RKO (cell line): ENCODE results near the gene ZNF700.
"Not testable (repeated sequence)": the region's sequence is repeated elsewhere in the genome, so short reads cannot be mapped to it uniquely, and the experiment has no call there.

Experiments used
- DNase-seq: peaks from one replicate; pipeline ENCODE4 v3.0.0-alpha.2; 2016; ENCODE audit warnings: low spot score

ZNF700 gene

DNA sequence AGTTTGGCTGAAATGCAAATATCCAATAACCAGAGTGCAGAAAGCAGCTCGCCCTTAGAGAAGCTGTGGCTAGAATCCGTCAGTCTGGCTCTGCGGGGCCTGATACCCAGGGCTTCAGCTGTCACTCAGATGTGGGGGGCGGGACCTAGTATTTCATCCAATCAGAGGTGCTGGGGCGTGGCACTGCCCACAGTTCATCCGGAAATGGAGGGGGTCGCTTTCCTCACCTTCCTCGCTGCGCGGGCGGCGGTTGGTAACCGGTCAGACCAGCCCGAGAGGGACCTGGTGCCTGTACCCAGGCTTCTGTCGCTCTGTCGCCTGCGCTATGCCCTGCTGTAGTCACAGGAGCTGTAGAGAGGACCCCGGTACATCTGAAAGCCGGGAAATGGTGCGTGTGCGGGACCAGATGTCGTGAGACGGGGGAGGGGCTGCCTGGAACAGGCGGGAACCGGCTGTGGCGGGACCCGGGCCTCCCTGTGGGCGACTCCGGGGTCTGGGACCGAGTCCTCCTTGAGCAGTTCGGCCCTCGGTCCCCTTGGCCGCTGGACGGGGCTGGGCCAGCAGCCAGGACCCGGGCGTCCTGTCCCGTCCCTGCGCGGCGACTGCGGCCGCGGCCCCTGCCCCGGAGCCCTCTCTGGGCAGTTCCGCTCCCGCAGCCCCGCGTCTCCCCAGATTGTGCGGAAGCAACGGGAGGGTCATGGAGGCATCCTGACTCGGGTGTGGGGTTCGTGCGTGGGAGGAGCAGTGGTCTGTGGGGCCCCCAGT, at the start of gene ZNF700:
Gene ZNF700 (plus strand): TSS at position 222 of the 765 bp plus-strand sequence. CDS start 104 bp downstream, at position 326.
- peak; percentile 95 for DNase-seq

DNA sequence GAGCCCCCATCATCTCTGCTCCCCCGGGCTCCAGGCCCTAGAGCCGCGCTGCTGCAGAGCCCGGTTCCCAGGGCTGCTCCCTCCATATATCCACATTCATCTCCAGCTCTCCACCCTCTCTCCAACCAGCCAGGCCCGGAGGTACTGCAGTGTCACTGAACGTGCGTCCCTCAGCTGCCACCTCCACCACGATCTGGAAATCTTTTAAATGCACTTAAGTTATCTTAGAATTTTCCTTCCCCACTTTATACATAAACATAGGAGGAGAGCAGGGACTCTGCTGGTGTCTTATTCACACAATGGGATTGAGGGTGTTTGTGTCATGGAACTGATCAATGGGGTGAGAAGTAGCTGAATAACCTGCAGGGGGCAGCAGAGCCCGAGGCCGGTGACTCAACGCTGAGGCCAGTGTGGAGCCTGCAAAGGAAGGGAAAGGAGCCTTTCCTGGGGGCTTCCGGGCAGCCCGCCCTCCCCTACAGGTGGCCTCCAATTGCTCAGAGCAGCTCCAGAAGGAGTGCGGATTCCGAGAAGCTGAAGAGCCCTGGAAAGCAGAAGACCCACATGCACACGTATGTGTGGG, 45.1 kb upstream of the ZNF700 start:
- not testable (repeated sequence) for DNase-seq

DNA sequence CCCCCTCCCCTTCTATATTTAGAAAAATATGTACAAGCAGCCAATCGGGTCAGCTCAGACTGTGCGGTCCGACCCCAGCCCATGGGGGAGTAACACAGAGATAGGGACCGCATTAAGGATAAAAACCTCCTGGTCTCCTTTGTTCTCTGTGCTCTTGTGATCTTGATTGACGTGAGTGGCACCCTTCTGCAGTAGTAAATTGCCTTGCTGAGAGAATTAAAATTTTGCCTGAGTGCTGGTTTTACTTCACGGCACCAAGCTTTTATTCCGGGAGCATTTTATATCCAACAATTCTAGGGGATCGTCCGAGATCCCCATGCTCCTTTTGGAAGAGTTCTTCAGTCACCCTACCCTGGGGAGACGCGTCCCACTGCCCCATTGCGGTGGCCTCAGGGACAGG, 44.3 kb upstream of the ZNF700 start:
- DNase-seq, result no peak

DNA sequence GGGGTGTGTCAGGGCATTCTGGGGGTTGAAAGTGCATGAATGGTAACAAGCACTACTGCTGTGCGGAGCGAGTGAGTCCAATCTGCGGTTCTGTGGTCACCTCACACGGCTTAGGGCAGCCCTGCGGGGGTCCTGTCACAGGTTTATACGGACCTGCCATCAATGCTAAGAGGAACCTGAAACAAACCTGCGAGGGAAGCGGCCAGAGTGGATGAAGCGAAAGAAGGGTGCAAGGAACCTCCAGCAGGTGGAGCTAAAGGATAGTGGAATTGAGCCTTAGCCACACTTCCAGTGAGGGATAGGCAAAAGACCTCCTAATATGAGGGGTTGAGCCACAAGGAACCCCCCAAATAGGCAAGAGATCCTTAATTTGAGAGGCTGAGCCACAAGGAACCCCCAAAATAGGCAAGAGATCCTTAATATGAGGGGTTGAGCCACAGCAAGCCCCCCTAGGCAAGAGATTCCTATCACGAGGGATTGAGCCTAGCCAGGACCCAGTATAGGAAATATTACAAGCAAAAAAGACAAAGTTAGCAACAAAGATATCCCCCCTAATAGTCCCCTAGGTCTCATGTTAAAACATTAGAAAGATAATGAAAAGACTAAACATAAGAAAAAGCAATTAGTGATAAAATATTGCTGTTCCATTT, 43.6 kb upstream of the ZNF700 start:
- DNase-seq, result peak; percentile 50

DNA sequence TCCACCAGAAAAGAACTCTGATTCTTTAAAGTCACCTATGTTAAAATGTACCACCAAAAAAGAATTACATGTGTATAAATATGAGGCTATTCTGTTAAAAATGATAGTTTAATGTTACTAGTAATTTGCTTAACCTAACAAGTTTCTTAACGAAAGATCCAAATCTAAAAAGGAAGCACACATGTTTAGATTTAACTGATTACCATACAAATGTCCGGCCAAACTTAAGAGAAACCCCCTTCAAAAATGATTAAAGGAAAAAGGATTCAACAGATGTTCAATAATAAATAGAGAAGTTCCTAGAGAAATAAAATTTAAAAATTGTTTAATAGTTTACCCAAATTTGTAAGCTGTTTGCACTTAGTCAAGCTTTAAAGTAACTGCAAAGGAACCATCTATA, 42.3 kb upstream of the ZNF700 start:
- no peak for DNase-seq

DNA sequence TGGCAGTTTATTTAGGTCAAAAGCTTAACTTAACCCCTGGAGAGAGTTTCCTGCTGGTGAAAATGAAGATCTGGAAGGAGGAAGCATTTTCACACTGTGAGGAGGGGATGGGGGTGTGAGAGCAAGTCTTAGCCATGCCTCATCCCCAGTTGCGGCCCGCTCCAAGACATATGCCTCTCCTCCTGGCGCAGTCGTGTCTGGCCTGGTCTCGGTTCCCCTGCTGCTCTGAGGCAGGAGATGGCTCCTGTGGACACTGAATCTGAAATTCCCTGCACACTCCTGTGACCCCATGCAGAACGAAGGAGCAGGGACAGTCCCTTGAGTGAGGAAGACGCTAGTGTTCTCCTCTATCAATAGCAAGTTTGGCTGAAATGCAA, 37.7 kb upstream of the ZNF700 start:
- DNase-seq, result peak; percentile 28

DNA sequence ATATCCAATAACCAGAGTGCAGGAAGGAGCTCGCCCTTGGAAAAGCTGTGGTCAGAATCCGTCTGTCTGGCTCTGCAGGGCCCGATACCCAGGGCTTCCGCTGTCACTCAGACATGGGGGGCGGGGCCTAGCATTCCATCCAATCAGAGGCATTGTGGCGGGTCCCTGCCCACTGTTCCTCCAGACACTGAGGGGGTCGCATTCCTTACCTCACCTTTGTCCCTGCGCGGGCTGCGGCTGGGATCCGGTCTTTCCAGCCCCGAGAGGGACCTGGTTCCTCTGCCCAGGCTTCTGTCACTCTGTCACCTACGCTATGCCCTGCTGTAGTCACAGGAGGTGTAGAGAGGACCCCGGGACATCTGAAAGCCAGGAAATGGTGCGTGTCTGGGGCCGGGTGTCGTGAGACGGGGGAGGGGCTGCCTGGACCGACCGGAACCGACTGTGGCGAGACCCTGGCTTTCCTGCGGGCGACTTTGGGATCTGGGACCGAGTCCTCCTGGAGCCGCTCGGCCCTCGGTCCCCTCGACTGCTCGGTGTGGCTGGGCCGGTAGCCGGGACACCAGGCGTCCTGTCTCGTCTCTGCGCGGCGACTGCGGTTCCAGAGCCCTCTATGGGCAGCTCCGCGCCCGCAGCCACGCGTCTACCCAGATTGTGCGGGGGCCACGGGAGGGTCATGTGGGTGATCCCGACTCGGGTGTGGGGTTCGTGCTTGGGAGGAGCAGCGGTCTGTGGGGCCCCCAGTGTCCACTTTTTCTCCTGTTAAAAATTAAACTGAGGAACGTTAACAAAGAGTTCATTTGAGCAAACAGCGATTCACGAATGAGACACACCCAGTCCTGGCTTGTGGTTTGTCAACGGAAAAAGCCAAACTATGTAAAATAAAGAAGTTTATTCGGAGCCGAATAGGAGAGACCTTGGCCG, 37.0 kb upstream of the ZNF700 start, which contains the start of gene ZNF69:
Gene ZNF69 (plus strand): TSS at position 172 of the 921 bp plus-strand sequence. CDS start 142 bp downstream, at position 314.
- peak; percentile 82 for DNase-seq

DNA sequence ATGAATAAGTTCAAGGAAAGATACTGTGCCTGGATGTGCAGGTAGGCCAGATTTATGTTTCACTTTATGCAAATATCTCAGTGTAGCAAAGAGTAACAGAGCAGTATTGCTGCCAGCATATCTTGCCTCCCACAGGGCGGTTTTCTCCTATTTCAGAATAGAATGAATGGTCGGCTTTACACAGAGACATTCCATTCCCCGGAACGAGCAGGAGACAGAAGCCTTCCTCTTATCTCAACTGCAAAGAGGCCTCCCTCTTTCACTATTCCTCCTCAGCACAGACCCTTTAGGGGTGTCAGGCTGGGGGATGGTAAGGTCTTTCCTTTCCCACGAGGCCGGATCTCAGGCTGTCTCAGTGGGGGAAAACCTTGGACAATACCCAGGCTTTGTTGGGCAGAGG, 35.0 kb upstream of the ZNF700 start:
- not testable (repeated sequence) for DNase-seq

DNA sequence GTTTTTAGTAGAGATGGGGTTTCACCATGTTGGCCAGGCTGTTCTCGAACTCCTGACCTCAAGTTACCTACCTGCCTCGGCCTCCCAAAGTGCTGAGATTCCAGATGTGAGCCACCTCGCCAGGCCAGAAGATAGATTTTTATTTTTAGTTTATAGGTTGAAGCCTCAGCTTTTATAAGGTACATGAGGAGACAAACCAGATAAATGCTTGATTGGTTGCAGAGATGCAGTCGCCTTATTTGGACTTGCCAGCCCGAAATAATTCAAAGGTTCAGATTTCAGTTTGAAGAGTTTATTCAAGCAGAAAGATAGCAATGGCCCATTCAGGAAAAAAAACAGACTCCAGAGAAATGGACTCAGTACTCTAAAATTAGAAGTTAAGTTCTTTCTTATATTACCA, 34.3 kb upstream of the ZNF700 start:
- DNase-seq, result no peak

DNA sequence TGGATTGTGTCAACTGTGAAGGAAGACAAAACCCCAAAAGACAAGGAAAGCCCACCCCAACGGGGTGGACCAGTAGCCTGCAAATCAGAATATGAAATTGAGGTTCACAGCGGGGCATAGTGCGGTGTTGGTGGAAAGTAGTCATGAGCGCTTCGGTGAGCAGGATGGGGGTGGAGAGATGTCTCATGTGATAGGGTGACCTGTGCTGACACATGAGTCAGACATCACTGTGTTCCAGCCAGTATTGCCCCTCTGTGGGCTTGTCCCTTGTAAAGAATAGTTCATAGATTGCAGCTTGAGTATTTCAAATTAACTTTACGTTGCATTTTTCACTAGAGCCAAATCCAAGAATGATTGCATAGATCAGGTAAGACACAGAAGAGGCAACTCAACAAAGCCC, 30.1 kb upstream of the ZNF700 start:
- no peak for DNase-seq

DNA sequence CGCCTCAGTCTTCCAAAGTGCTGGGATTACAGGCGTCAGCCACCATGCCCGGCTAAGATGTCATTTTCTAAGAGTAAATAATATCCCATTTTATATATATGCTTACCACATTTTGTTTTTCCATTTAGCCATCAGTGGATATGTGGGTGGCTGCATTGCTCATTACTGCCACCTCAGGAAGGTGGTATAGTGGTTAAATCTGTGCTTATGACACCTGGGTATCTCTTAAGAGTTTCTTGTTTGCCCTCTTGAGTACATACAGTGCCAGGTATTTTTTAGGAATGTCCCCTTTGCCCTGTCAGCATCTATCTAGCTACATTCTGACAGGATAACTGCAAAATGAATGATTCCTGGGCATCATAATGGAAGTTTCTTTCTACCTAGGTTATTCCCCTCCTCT, 22.7 kb upstream of the ZNF700 start:
- DNase-seq, result no peak

DNA sequence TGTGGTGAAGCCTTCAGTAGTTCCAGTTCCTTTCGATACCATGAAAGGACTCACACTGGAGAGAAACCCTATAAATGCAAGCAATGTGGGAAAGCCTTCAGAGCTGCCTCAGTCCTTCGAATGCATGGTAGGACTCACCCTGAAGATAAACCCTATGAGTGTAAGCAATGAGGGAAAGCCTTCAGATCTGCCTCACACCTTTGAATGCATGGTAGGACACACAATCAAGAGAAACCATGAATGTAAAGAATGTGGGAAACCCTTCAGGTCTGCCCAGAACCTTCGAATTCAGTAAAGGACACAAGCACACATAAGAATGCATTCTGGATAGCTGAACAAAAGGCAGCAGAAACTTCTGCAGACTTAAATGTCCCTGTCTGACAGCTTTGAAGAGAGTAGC, 19.0 kb upstream of the ZNF700 start:
- no peak for DNase-seq

DNA sequence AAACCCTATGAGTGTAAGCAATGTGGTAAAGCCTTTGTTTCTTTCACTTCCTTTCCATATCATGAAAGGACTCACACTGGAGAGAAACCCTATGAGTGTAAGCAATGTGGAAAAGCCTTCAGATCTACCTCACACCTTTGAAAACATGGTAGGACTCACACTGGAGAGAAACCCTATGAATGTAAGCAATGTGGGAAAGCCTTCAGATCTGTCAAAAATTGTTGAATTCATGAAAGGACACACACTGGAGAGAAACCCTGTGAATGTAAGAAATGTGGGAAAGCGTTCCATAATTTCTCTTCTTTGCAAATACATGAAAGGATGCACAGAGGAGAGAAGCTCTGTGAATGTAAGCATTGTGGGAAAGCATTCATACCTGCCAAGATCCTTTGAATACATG, 13.0 kb upstream of the ZNF700 start:
- not testable (repeated sequence) for DNase-seq

DNA sequence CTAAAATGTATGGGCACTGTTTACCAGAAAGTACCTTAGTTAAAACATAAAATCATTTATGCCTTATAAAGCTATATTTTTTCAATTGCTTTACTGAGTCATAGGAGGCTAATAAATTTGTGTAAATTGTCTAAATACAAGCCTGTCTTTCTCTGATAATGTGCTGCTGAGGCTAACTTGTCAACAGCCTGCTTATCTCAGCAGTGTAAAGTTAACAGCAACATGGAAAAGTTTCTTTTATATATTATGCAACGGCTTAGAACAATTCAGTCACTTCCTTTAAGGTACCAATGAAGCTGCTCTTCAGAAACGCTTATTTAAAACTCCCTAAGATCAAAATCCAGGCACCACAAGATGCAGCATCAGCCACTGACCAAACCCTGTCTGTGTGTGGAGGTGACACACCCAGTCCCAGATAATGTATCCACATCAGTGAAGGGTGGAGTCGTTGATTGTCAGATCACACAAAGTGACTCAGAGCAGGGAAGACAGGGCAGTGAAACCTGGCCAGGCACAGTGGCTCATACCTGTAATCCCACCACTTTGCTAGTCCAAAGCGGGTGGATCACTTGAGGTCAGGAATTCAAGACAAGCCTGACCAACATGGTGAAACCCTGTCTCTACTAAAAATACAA, 10.4 kb upstream of the ZNF700 start:
- DNase-seq, result not testable (repeated sequence)

DNA sequence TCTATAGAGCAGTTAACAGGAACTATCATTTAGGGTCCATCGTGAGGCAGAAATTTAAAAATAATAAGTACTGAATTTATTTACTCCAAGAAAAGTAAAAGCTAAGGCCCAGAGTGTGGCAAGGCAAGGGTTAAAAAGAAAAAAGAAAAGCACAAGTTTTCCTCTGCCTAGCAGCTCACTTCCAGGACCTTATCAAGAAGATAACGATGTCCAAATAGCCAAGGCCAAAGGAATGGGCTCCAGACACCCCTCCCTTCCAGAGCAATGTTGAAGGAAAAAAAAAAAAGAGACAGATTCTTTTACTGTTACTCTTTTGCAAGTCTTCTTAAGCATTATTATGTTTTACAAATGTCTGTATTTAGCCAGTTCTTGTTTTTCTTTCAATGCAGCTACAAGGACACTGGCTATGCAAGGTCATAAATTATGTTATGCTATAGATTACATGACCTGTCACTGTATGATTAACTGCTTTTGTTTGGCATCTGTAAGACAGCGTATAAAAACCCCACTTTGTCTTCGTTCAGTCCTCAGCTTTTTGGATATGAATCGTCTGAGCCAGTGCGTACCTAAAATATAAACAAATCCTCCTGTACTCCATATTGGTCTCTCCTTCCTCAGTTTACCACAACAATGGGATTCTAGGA, 2.9 kb upstream of the ZNF700 start:
- DNase-seq, result no peak

DNA sequence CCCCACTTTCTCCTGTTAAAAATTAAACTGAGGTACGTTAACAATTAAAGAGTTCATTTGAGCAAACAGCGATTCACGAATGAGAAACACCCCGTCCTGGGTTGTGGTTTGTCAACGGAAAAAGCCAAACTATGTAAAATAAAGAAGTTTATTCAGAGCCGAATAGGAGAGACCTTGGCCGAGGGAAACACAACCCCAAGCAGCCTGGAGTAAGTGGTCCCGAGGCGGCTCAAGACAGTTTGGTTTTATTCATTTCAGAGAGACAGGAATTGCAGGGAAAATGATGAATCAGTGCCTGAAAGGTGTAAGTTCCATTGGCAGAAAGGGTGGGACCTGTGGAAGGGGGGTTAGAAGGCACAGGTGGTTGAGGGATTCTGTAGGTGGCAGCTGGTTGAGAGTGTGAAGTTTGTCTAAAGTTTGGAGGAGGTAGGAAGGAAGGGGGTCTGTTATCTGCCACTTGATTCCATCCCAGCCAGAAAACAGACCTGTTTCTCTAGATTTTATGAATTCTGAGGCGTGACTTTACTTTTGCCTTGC, 812 bp downstream of the ZNF700 start:
- not testable (repeated sequence) for DNase-seq

DNA sequence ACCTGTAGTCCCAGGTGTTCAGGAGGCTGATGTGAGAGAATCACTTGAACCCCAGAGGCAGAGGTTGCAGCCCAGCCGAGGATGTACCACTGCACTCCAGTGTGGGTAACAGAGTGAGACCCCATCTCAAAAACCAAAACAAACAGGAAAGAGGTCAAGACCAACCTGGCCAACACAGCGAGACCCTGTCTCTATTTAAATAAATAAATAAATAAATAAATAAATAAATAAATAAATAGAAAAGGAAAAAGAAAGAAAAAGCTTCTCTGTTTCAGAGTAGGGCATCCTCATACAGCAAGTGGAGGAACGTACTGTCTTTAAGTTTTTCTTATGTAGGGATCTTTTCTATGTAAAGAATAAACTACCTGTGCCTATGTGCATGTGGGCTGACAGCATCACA, 2.3 kb downstream of the ZNF700 start:
- DNase-seq, result no peak

DNA sequence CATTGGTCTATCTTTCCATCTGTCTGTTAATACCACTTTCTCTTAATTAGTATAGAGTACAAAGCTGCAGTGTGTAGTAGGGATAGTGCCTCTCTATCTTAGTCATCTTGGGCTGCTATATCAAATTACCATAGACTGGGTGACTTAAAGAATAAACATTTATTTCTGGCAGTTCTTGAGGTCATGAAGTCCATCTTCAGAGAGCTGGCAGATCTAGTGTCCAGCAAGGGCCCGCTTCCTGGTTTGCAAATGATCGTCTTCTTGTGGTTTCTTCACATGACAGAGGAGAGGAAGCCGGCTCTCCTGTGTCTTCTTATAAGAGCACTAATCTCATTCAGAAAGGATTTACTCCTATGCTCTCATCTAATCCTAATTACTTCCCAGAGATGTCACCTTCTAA, 6.1 kb downstream of the ZNF700 start:
- peak; percentile 12 for DNase-seq

DNA sequence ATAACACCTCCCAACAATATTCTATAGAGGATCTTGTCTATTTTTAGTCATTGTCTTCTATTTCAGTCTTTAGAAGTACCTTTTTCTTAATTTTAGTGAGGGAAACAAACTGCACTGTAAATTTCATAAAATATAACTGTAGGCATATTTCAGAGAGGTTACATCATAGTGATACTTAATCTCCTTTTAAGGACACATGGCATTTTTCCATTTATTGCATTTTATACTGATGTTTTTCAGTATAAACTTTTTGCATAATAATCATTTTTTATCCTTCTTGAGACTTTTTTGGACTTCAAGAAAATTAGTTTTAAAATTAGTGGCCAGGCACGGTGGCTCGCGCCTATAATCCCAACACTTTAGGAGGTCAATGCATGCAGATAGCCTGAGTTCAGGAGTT, 6.6 kb downstream of the ZNF700 start:
- DNase-seq, result no peak

DNA sequence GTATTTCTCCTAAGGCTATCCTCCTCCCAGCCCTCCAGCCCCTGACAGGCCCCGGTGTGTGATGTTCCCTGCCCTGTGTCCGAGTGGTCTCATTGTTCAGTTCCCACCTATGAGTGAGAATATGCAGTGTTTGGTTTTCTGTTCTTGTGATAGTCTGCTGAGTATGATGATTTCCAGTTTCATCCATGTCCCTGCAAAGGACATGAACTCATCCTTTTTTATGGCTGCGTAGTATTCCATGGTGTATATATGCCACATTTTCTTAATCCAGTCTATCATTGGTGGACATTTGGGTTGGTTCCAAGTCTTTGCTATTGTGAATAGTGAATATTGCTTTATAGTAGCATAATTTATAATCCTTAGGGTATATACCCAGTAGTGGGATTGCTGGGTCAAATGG, 10.9 kb downstream of the ZNF700 start:
- not testable (repeated sequence) for DNase-seq

DNA sequence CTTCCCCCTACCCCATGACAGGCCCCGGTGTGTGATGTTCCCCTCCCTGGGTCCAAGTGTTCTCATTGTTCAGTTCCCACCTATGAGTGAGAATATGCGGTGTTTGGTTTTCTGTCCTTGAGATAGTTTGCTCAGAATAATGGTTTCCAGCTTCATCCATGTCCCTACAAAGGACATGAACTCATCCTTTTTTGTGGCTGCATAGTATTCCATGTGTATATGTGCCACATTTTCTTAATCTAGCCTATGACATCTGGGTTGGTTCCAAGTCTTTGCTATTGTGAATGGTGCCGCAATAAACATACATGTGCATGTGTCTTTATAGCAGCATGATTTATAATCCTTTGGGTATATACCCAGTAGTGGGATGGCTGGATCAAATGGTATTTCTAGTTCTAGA, 13.5 kb downstream of the ZNF700 start:
- DNase-seq, result not testable (repeated sequence)
